ENCODE results near the gene FBXW12. TPM values are rescaled to one million over a fixed set of nuclear protein-coding genes. Genes with fewer than 3 reads are reported as not detected.
A peak's percentile ranks its signal among the peaks of the same experiment; 100 is the strongest.

Gene FBXW12
- polyA plus RNA-seq, 1 donor from 2014 or later, result not detected

DNA sequence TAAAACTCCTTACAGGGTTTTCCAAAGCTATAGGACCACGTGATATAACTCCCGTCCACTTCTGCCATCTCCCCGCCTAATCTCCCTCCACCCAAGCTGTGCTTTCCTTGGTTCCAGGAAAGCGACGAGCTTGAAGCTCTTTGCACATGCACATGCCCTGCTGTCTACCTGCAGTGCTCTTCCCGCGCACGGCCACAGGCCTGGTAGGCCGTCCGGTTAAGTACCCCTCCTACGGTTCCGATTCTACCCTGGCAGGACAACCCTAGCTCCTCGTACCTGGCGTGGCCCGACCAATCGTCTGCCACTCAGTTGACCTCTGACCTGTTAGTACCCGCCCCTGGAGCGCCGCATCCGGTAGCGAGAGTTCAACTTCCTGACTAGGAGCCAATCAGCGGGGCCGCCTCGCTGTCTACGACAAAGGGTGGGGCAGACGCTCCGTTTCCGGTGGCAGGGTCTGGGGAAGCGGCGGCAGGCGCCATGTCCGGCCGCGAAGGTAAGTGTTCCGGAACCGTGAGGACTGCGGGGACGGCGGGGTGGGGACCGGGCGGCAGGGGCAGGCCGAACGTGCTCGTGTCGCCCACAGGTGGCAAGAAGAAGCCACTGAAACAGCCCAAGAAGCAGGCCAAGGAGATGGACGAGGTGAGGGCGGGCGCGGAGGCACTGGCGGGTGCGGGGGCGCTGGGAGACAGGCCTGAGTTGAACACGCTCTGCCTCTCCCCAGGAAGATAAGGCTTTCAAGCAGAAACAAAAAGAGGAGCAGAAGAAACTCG is 68.0 kb downstream of the FBXW12 start, which contains the start of the genes CCDC51 and TMA7:
Gene CCDC51, minus strand, starts transcription at position 300 of the 770 bp plus-strand sequence. CDS start 4,991 bp downstream, outside the sequence.
Gene TMA7, plus strand, starts transcription at position 438 of the 770 bp plus-strand sequence. Its CDS starts 40 bp downstream, at position 478.
- no peaks in the 10 kb centered on the region for H3K36me3 ChIP-seq (ENCODE audit: insufficient read depth, low read length)
- H3K4me2 ChIP-seq (ENCODE audit: low read length), result peak within 1 kb of the TSS; percentile 98
- H3K9me2 ChIP-seq (ENCODE audit: insufficient read depth, low read length), result no peaks in the 10 kb centered on the region
- peak within 1 kb of the TSS; percentile 82 for H3K9ac ChIP-seq (ENCODE audit: low read length)
- H3K79me2 ChIP-seq (replicated peaks; ENCODE audit: insufficient read depth, low read length), result peaks cover 22% of the 10 kb centered on the region
- H3K27ac ChIP-seq (ENCODE audit: low read length), result peak within 1 kb of the TSS; percentile 84
- TF ChIP-seq EP300 (conservative IDR thresholded peaks at IDR 0.05; ENCODE audit: poor library complexity, severe bottlenecking), result no peak
- no peak for TF ChIP-seq EZH2 (IDR thresholded peaks at IDR 0.05; ENCODE audit: borderline replicate concordance, insufficient read depth, low read length, poor library complexity, severe bottlenecking)
- TF ChIP-seq SMC3 (conservative IDR thresholded peaks at IDR 0.05; ENCODE audit: poor library complexity), result no peak
- TF ChIP-seq, protein P1, sequence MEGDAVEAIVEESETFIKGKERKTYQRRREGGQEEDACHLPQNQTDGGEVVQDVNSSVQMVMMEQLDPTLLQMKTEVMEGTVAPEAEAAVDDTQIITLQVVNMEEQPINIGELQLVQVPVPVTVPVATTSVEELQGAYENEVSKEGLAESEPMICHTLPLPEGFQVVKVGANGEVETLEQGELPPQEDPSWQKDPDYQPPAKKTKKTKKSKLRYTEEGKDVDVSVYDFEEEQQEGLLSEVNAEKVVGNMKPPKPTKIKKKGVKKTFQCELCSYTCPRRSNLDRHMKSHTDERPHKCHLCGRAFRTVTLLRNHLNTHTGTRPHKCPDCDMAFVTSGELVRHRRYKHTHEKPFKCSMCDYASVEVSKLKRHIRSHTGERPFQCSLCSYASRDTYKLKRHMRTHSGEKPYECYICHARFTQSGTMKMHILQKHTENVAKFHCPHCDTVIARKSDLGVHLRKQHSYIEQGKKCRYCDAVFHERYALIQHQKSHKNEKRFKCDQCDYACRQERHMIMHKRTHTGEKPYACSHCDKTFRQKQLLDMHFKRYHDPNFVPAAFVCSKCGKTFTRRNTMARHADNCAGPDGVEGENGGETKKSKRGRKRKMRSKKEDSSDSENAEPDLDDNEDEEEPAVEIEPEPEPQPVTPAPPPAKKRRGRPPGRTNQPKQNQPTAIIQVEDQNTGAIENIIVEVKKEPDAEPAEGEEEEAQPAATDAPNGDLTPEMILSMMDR (IDR thresholded peaks at IDR 0.05; ENCODE audit: poor library complexity, severe bottlenecking), result peak; percentile 22
- no peak for TF ChIP-seq RAD21 (conservative IDR thresholded peaks at IDR 0.05)
- TF ChIP-seq, protein P2, sequence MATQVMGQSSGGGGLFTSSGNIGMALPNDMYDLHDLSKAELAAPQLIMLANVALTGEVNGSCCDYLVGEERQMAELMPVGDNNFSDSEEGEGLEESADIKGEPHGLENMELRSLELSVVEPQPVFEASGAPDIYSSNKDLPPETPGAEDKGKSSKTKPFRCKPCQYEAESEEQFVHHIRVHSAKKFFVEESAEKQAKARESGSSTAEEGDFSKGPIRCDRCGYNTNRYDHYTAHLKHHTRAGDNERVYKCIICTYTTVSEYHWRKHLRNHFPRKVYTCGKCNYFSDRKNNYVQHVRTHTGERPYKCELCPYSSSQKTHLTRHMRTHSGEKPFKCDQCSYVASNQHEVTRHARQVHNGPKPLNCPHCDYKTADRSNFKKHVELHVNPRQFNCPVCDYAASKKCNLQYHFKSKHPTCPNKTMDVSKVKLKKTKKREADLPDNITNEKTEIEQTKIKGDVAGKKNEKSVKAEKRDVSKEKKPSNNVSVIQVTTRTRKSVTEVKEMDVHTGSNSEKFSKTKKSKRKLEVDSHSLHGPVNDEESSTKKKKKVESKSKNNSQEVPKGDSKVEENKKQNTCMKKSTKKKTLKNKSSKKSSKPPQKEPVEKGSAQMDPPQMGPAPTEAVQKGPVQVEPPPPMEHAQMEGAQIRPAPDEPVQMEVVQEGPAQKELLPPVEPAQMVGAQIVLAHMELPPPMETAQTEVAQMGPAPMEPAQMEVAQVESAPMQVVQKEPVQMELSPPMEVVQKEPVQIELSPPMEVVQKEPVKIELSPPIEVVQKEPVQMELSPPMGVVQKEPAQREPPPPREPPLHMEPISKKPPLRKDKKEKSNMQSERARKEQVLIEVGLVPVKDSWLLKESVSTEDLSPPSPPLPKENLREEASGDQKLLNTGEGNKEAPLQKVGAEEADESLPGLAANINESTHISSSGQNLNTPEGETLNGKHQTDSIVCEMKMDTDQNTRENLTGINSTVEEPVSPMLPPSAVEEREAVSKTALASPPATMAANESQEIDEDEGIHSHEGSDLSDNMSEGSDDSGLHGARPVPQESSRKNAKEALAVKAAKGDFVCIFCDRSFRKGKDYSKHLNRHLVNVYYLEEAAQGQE (IDR thresholded peaks at IDR 0.05; ENCODE audit: borderline replicate concordance), result peak; percentile 66
- peak; percentile 62 for TF ChIP-seq TAF1 (IDR thresholded peaks at IDR 0.05; ENCODE audit: low read depth)
- peak; percentile 96 for TF ChIP-seq POLR2AphosphoS5 (IDR thresholded peaks at IDR 0.05)
- peak; percentile 84 for TF ChIP-seq MXI1 (conservative IDR thresholded peaks at IDR 0.05; ENCODE audit: poor library complexity, severe bottlenecking)
- no peaks in the 10 kb centered on the region for H3F3A ChIP-seq (ENCODE audit: insufficient read depth, low read length, poor library complexity, severe bottlenecking)
- no peaks in the 10 kb centered on the region for H3K9me3 ChIP-seq (ENCODE audit: low read length)
- H2AFZ ChIP-seq (ENCODE audit: low read depth, low read length), result peak within 1 kb of the TSS; percentile 99
- H4K20me1 ChIP-seq (ENCODE audit: insufficient read depth), result no peaks in the 10 kb centered on the region
- peak within 1 kb of the TSS; percentile 90 for H3K4me3 ChIP-seq (ENCODE audit: low read length)
- H3K27me3 ChIP-seq (ENCODE audit: insufficient read depth, low read depth, low read length), result no peaks in the 10 kb centered on the region

DNA sequence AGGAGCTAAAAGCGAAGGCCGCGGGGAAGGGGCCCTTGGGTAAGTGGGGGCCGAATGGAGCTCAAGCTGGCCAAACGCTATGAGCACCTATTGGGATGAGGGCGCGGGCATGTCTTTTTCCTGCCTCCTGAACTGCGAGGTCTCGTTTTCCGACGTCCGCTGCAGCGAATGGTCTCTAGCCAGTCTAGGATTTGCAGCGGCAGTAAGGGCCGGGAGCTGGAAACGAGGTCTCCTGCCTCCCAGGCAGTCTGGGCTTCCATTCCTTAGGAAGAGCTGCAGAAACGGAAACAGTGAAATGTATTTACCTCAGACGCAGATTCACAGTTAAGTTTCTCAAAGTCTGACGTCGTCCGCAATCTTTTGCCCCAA is 68.6 kb downstream of the FBXW12 start:
- no peaks in the 10 kb centered on the region for H3K36me3 ChIP-seq (ENCODE audit: insufficient read depth, low read length)
- H2AFZ ChIP-seq (ENCODE audit: low read depth, low read length), result peak overlapping the region; percentile 27
- peaks cover 22% of the 10 kb centered on the region for H3K79me2 ChIP-seq (replicated peaks; ENCODE audit: insufficient read depth, low read length)
- no peaks in the 10 kb centered on the region for H4K20me1 ChIP-seq (ENCODE audit: insufficient read depth)
- H3K4me3 ChIP-seq (ENCODE audit: low read length), result peak overlapping the region; percentile 90
- H3K4me2 ChIP-seq (ENCODE audit: low read length), result peak overlapping the region; percentile 70
- H3F3A ChIP-seq (ENCODE audit: insufficient read depth, low read length, poor library complexity, severe bottlenecking), result no peaks in the 10 kb centered on the region
- peak overlapping the region; percentile 82 for H3K9ac ChIP-seq (ENCODE audit: low read length)
- TF ChIP-seq, protein P1 (IDR thresholded peaks at IDR 0.05; ENCODE audit: poor library complexity, severe bottlenecking), result no peak
- TF ChIP-seq EP300 (conservative IDR thresholded peaks at IDR 0.05; ENCODE audit: poor library complexity, severe bottlenecking) (no peak), TAF1 (IDR thresholded peaks at IDR 0.05; ENCODE audit: low read depth) (no peak), EZH2 (IDR thresholded peaks at IDR 0.05; ENCODE audit: borderline replicate concordance, insufficient read depth, low read length, poor library complexity, severe bottlenecking) (no peak), RAD21 (conservative IDR thresholded peaks at IDR 0.05) (no peak), POLR2AphosphoS5 (IDR thresholded peaks at IDR 0.05) (no peak), SMC3 (conservative IDR thresholded peaks at IDR 0.05; ENCODE audit: poor library complexity) (no peak), MXI1 (conservative IDR thresholded peaks at IDR 0.05; ENCODE audit: poor library complexity, severe bottlenecking) (no peak)
- TF ChIP-seq, protein P2 (IDR thresholded peaks at IDR 0.05; ENCODE audit: borderline replicate concordance), result no peak
- no peaks in the 10 kb centered on the region for H3K9me2 ChIP-seq (ENCODE audit: insufficient read depth, low read length)
- peak overlapping the region; percentile 84 for H3K27ac ChIP-seq (ENCODE audit: low read length)
- H3K27me3 ChIP-seq (ENCODE audit: insufficient read depth, low read depth, low read length), result no peaks in the 10 kb centered on the region
- H3K9me3 ChIP-seq (ENCODE audit: low read length), result no peaks in the 10 kb centered on the region
